Glutamatergic neuron (in vitro differentiated cells): Measurements from ENCODE around the gene LRCH4. TPM values are rescaled to one million over a fixed set of nuclear protein-coding genes. Genes with fewer than 3 reads are reported as not detected.

Experiments
- DNase-seq: peaks from one replicate; pipeline ENCODE4 v3.0.0; 2022
- H3K27ac Mint-ChIP-seq: one replicate; pipeline ENCODE4 v1.8.0; 2020; ENCODE audit warnings: mild to moderate bottlenecking, mixed read lengths, inconsistent platforms; ENCODE audit not compliant: unreplicated experiment
- H3K27me3 Mint-ChIP-seq: one replicate; pipeline ENCODE4 v1.8.0; 2020; ENCODE audit warnings: mild to moderate bottlenecking, moderate library complexity, mixed read lengths, inconsistent platforms; ENCODE audit not compliant: unreplicated experiment
- H3K36me3 Mint-ChIP-seq: one replicate; pipeline ENCODE4 v1.8.0; 2020; ENCODE audit warnings: mild to moderate bottlenecking, mixed read lengths, inconsistent platforms; ENCODE audit not compliant: unreplicated experiment
- H3K4me1 Mint-ChIP-seq: one replicate; pipeline ENCODE4 v1.8.0; 2020; ENCODE audit warnings: mild to moderate bottlenecking, low read depth, mixed read lengths, inconsistent platforms; ENCODE audit not compliant: unreplicated experiment
- H3K4me3 Mint-ChIP-seq: one replicate; pipeline ENCODE4 v1.8.0; 2020; ENCODE audit warnings: mild to moderate bottlenecking, mixed read lengths, inconsistent platforms; ENCODE audit not compliant: unreplicated experiment
- H3K9me3 Mint-ChIP-seq: one replicate; pipeline ENCODE4 v1.8.0; 2020; ENCODE audit warnings: mild to moderate bottlenecking, moderate library complexity, mixed read lengths, inconsistent platforms; ENCODE audit not compliant: unreplicated experiment
- total RNA-seq: library from RNA; stranded (reverse); fragmentation: NEBNext Ultra II Directional; extraction: Animal tissue kit (Norgen Biotek cat#: 25700); gene quantifications from one replicate; pipeline ENCODE4 v1.2.1, GENCODE V29; 2021; ENCODE audit not compliant: unreplicated experiment
- TF ChIP-seq, protein P1 (sequence below): fragments of 200-600 bp; sonication (generic); IDR thresholded peaks from one replicate; pipeline ENCODE4 v1.5.0; 2021; ENCODE audit not compliant: partially characterized antibody, unreplicated experiment

LRCH4 gene
- total RNA-seq, 1 donor from 2014 or later: 166 TPM

DNA sequence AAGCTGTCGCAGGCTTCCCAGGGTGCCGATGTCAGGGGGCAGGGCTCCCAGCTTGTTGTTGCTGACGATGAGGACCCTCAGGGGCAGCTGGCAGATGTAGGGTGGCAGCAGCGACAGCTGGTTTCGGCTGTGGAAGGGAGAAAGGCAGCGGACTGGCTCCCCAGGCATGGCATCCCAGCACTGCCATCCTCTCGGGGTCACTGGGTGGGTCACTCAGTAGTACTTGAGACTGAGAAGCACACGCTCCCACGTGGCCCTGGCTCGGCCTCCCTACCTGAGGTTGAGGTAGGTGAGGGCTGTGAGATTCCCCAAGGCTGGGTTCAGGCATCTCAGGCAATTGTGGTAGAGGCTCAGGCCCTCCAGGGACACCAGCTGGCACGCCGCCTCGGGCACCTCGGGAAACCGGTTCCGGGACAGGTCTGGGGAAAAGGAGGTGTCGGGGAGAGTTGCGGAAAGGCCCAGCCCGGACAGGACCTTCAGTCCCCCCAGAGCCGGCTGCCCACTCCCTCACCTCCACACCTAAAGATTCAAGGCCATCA, 3.8 kb downstream of the LRCH4 start:
- no peak for DNase-seq
- Mint-ChIP-seq H3K36me3 (no peaks in the 10 kb centered on the region), H3K27ac (no peak overlapping the region), H3K27me3 (peaks cover 13% of the 10 kb centered on the region), H3K9me3 (peaks cover 10% of the 10 kb centered on the region), H3K4me1 (peaks cover 17% of the 10 kb centered on the region), H3K4me3 (peak overlapping the region; percentile 64)
- TF ChIP-seq, protein P1, sequence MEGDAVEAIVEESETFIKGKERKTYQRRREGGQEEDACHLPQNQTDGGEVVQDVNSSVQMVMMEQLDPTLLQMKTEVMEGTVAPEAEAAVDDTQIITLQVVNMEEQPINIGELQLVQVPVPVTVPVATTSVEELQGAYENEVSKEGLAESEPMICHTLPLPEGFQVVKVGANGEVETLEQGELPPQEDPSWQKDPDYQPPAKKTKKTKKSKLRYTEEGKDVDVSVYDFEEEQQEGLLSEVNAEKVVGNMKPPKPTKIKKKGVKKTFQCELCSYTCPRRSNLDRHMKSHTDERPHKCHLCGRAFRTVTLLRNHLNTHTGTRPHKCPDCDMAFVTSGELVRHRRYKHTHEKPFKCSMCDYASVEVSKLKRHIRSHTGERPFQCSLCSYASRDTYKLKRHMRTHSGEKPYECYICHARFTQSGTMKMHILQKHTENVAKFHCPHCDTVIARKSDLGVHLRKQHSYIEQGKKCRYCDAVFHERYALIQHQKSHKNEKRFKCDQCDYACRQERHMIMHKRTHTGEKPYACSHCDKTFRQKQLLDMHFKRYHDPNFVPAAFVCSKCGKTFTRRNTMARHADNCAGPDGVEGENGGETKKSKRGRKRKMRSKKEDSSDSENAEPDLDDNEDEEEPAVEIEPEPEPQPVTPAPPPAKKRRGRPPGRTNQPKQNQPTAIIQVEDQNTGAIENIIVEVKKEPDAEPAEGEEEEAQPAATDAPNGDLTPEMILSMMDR: no peak

DNA sequence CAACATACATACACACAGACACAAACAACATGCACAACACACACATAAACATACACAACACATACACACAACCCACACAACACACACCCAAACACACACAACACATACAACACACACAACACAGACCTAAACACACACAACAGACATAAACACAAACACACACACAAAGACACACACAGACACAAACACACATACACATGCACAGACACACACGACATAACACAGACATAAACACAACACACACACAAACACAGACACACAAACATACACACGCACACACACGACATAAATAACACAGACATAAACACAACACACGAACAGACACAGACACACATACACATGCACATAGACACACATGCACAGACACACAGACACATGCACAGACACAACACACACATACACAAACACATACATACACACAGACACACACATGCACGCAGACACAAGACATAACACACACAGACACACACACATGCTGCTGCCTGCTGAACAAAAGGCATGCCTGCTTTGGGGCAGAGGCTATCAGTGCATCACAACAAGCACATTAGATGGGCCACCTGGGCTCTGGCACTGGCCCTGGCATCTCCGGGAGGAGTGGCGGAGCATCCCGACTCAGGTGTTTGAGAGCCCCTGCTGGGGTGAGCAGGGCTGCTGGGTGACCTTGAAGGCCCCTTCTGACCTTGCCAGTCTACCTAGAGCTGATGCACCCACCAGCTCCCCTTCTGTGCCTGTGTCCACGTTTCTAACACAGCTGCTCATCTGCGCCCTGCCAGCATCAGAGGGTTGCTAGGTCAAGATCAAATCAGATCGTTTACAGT, 5.3 kb downstream of the LRCH4 start:
- H3K4me1 Mint-ChIP-seq: peaks cover 17% of the 10 kb centered on the region
- H3K36me3 Mint-ChIP-seq: no peaks in the 10 kb centered on the region
- peak overlapping the region; percentile 15 for H3K4me3 Mint-ChIP-seq
- peaks cover 16% of the 10 kb centered on the region for H3K27me3 Mint-ChIP-seq
- no peak overlapping the region for H3K27ac Mint-ChIP-seq
- TF ChIP-seq, protein P1: no peak
- H3K9me3 Mint-ChIP-seq: peaks cover 7% of the 10 kb centered on the region
- DNase-seq: no peak

DNA sequence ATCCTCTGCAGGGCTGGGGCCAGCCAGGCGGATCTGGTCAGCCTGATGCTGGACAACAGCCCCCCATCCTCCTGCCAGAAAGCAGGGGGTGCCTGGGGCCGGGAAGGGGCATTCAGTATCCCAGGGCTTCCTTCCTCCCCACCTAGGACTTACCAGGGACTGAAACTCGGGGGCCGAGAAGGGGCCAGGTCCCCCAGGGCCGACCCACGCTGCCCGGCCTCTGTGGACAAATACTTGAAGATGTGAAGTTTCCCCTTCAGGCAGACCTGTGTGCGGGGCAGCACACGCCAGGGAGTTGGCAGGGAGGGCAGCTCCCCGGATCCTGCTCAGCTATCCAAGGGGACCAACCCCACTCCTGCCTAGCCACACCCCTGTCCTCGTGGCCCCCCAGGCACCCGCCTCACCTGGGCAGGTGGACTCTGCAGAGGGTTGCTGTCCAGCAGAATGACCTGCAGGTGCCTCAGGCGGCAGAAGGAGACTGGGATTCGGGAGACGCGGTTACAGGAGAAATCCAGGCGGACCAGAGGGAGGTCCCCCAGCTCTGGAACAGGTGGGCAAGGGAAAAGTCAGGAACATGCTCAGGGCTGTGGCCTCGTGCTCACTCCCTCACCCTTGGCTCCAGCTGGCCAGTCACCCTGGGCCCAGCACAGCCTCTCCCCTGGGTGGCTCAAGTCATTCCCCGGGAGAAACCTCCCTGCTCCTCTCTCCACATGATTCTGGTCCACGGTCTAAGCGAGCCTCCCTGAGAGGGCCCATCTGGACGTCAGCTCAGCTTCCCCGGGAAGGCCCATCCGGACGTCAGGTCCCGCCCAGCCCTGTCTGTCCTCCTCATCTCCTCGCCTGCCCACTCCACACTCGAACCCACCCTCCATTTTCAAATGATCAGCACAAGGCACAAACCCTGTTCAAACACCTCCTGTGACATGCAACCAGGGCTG, 7.4 kb downstream of the LRCH4 start:
- Mint-ChIP-seq H3K9me3 (peaks cover 3% of the 10 kb centered on the region), H3K4me3 (no peak overlapping the region), H3K27ac (no peak overlapping the region), H3K4me1 (peaks cover 11% of the 10 kb centered on the region), H3K27me3 (peaks cover 7% of the 10 kb centered on the region), H3K36me3 (no peaks in the 10 kb centered on the region)
- no peak for DNase-seq
- TF ChIP-seq, protein P1: no peak

DNA sequence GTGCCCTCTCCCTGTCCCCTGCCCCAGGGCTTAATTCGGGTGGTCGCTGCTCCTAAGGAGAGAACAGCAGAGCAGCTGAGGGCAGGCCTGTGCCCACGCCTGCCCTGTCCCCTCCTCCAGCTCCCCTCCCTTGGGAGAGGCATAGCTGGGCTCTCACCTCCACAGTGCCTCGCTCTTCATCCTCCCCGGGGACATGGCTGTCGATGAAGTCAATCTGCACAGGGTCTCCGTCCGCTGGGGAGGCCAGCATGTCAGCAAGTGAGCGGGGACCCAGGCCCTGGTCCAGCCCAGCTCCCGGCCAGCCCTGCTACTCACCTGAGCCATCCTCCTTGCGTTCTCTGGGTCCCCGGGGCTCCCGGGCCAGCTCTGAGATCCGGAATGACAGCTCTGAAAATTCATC, 8.4 kb downstream of the LRCH4 start:
- Mint-ChIP-seq H3K27ac (no peak overlapping the region), H3K27me3 (peaks cover 6% of the 10 kb centered on the region), H3K36me3 (no peaks in the 10 kb centered on the region), H3K4me1 (peaks cover 4% of the 10 kb centered on the region), H3K9me3 (peaks cover 3% of the 10 kb centered on the region), H3K4me3 (no peak overlapping the region)
- TF ChIP-seq, protein P1: no peak
- no peak for DNase-seq
